GM19372 (cell line): ENCODE results near the gene ADAMTS13.

ENCODE experiments used
- ATAC-seq: cut with Tn5 transposase; IDR thresholded peaks from one replicate; pipeline ENCODE4 v1.9.1; 2021; ENCODE audit warnings: mild to moderate bottlenecking, low read depth, moderate library complexity; ENCODE audit not compliant: unreplicated experiment

The ADAMTS13 gene

GRCh38 chr9:133423216-133423615, 1.0 kb downstream of the ADAMTS13 start:
- ATAC-seq = no peak

- ATAC-seq = no peak
Observed at GRCh38 chr9:133424187-133424586, 2.0 kb downstream of the ADAMTS13 start.

GRCh38 chr9:133425049-133425632, 3.0 kb downstream of the ADAMTS13 start:
- ATAC-seq = no peak

- ATAC-seq = no peak
Observed at GRCh38 chr9:133426011-133426410, 3.8 kb downstream of the ADAMTS13 start.

GRCh38 chr9:133427658-133428348, 5.6 kb downstream of the ADAMTS13 start:
- ATAC-seq = no peak

- ATAC-seq = no peak
Observed at GRCh38 chr9:133428617-133429101, 6.5 kb downstream of the ADAMTS13 start.

GRCh38 chr9:133429214-133429613, 7.0 kb downstream of the ADAMTS13 start:
- ATAC-seq = no peak

- no peak for ATAC-seq
Observed at GRCh38 chr9:133429641-133430161, 7.5 kb downstream of the ADAMTS13 start.

GRCh38 chr9:133430244-133430643, 8.1 kb downstream of the ADAMTS13 start:
- no peak for ATAC-seq

- ATAC-seq = no peak
Observed at GRCh38 chr9:133433351-133433843, 11.2 kb downstream of the ADAMTS13 start.

GRCh38 chr9:133436681-133437080, 14.5 kb downstream of the ADAMTS13 start:
- ATAC-seq = no peak

GRCh38 chr9:133437753-133438531, 15.8 kb downstream of the ADAMTS13 start:
- no peak for ATAC-seq

- ATAC-seq = no peak
Observed at GRCh38 chr9:133439337-133439736, 17.2 kb downstream of the ADAMTS13 start.

GRCh38 chr9:133440874-133441273, 18.7 kb downstream of the ADAMTS13 start:
- ATAC-seq = no peak

- ATAC-seq = no peak
Observed at GRCh38 chr9:133441571-133441970, 19.4 kb downstream of the ADAMTS13 start.

- ATAC-seq = no peak
Observed at GRCh38 chr9:133443248-133443647, 21.1 kb downstream of the ADAMTS13 start.

- ATAC-seq = no peak
Observed at GRCh38 chr9:133443982-133444381, 21.8 kb downstream of the ADAMTS13 start.

- no peak for ATAC-seq
Observed at GRCh38 chr9:133445293-133445969, 23.3 kb downstream of the ADAMTS13 start.

- ATAC-seq = no peak
Observed at GRCh38 chr9:133448487-133448972, 26.4 kb downstream of the ADAMTS13 start.

GRCh38 chr9:133449760-133450159, 27.6 kb downstream of the ADAMTS13 start:
- no peak for ATAC-seq
